Left lobe of liver (tissue), 2 donors: ENCODE measurements around the gene ACVR1B. TPM values are rescaled to one million over a fixed set of nuclear protein-coding genes. Genes with fewer than 3 reads are reported as not detected.
"Not testable (repeated sequence)": the region's sequence is repeated elsewhere in the genome, so short reads cannot be mapped to it uniquely, and the experiment has no call there.

Experiments
- ATAC-seq: fragments of 200-7000 bp; cut with Tn5 transposase; one replicate; pipeline ENCODE4 v1.9.1; 2020; ENCODE audit warnings: mild to moderate bottlenecking, moderate library complexity
- DNase-seq: peaks from one replicate; pipeline ENCODE4 v3.0.0-alpha.2; 2020; ENCODE audit warnings: low spot score
- total RNA-seq: library from RNA; stranded (reverse); gene quantifications from one replicate; pipeline ENCODE4 v1.2.1, GENCODE V29; 2021
- donor health status: DM: no; HTN: no; CAD: no; lungs with moderate emphysema.
- donor health status: DM: no; HTN: yes; CAD: no.

The ACVR1B gene
- total RNA-seq, 1 donor from 2014 or later: 28.0 TPM

DNA sequence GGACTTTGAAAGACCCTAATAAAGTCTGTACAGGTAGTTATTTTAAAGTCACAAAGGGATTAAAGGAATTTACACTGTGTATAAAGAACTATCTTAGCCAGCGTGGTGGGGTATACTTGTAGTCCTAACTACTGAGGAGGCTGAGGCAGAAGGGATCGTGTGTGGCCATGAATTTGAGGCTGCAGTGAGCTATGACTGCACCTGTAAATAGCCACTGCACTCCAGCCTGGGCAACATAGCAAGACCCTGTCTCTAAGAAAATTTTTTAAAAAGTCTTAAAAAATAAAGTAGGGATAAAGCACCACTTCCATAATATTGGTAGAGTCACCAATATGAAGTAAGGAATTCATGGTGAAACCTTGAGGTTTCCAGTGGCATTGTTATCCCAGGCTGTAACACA, 18.1 kb downstream of the ACVR1B start:
- ATAC-seq: no peak
- no peak for DNase-seq

GRCh38 chr12:51970904-51971646, 19.6 kb downstream of the ACVR1B start:
- ATAC-seq (peak; percentile 3), DNase-seq (peak; percentile 44)

DNA sequence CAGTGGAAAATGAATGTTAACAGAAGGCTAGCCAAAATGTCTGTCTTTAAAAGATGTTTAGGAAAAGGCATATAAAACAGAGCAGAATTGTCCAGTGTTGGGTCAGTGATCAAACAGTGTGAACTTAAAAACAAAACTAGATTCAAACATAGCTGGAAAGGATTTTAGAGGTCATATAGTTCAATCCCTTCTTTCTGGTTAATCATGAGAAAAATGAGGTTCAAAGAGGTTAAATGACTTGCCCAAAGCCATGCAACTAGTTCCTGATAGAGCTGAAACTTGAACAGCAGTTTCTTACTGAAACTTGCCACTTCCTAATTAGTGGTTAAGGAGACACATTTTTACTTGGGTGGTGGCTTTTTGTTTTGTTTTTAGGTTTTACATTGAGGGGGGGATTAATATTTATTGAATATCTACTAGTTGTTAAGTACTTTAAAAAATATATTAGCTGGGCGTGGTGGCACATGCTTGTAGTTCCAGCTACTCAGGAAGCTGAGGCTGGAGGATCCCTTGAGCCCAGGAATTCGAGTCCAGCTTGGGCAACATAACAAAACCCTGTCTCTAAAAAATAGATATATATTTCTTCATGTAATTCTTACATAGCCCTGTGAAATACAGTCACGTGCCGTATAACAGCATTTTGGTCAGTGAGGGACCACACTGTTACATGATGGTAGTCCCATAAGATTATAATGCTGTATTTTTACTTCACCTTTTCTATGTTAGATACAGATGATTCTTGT, 20.4 kb downstream of the ACVR1B start:
- peak; percentile 17 for ATAC-seq

DNA sequence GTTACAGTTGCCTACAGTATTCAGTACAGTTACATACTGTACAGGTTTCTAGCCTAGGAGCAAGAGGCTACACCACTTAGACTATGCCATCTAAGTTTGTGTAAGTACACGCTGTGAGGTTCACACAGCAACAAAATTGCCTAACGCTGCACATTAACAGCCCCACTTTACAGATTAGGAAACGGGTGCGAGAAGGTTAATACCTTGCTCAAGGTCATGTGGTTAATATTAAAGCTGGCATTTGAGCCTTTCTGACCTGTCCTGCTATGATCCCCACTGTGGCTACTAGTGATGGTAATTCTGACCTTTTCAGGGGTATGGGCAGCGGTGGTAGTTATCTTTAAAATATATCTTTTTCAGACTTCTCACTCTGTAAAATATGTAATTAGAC, 20.9 kb downstream of the ACVR1B start:
- ATAC-seq: peak; percentile 65
- peak; percentile 50 for DNase-seq

More for the DNA sequence above, 20.4 kb downstream of the ACVR1B start:
- DNase-seq: no peak

- ATAC-seq: peak; percentile 14
Measured at GRCh38 chr12:51972849-51973273, 21.4 kb downstream of the ACVR1B start.

GRCh38 chr12:51973560-51973959, 22.1 kb downstream of the ACVR1B start:
- DNase-seq (no peak), ATAC-seq (no peak)

More at GRCh38 chr12:51972849-51973273, 21.4 kb downstream of the ACVR1B start:
- peak; percentile 56 for DNase-seq

- no peak for ATAC-seq
- peak; percentile 16 for DNase-seq
Measured at GRCh38 chr12:51974646-51975045, 23.1 kb downstream of the ACVR1B start.

DNA sequence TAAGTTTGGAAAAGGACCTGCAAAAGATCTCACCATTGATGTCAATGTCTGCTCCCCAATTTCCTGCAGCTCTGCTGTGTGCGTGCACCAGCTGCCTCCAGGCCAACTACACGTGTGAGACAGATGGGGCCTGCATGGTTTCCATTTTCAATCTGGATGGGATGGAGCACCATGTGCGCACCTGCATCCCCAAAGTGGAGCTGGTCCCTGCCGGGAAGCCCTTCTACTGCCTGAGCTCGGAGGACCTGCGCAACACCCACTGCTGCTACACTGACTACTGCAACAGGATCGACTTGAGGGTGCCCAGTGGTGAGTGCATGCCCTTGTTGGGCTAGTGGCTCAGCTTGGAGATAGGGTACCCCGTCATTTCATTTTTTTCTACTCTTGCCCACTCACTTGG, 23.7 kb downstream of the ACVR1B start:
- no peak for DNase-seq

DNA sequence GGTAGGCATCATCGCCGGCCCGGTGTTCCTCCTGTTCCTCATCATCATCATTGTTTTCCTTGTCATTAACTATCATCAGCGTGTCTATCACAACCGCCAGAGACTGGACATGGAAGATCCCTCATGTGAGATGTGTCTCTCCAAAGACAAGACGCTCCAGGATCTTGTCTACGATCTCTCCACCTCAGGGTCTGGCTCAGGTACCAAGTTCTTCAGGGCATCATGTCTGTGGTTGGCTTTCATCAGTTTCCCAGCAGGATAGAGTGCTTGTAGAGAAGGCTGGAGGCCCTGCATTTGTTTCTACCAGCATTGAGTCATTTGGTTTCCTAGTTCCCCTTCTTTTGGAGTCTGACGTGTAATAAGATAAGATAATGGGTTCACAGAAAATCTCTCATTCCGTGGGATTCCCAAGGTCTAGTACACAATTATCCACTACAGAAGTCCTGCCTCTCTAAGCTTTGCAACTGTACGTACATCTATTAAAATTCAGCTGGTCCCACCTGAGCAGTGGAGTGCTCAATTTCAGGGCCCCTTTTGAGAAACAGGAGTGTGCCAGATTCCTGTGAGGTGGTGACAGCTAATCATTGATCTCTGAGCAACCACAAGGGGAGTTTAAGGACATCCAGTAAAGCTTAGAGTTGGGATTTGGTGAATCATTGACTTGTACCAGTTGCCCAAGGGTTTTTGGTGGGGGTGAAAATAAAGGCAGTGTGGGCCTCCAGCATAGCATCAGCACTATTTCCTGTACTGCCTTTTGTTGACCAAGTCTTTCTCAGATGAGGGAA, 25.1 kb downstream of the ACVR1B start:
- peak; percentile 68 for ATAC-seq

More for the DNA sequence above, 23.7 kb downstream of the ACVR1B start:
- ATAC-seq: no peak

DNA sequence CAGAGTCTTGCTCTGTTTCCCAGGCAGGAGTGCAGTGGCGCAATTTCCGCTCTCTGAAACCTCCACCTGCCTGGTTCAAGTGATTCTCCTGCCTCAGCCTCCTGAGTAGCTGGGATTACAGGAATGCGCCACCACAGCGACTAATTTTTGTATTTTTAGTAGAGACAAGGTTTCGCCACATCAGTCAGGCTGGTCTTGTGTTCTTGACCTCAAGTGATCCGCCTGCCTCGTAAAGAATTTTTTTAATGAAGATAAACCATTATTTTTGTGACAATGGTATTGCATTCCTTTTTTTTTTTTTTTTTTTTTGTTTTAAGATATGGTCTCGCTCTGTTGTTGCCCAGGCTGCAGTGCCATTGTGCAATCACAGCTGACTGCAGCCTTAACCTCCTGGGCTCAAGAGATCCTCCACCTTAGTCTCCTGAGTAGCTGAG, 25.8 kb downstream of the ACVR1B start:
- DNase-seq (no peak), ATAC-seq (no peak)

More for the DNA sequence above, 25.1 kb downstream of the ACVR1B start:
- DNase-seq: peak; percentile 70

GRCh38 chr12:51979306-51979705, 27.8 kb downstream of the ACVR1B start:
- not testable (repeated sequence) for DNase-seq, ATAC-seq

DNA sequence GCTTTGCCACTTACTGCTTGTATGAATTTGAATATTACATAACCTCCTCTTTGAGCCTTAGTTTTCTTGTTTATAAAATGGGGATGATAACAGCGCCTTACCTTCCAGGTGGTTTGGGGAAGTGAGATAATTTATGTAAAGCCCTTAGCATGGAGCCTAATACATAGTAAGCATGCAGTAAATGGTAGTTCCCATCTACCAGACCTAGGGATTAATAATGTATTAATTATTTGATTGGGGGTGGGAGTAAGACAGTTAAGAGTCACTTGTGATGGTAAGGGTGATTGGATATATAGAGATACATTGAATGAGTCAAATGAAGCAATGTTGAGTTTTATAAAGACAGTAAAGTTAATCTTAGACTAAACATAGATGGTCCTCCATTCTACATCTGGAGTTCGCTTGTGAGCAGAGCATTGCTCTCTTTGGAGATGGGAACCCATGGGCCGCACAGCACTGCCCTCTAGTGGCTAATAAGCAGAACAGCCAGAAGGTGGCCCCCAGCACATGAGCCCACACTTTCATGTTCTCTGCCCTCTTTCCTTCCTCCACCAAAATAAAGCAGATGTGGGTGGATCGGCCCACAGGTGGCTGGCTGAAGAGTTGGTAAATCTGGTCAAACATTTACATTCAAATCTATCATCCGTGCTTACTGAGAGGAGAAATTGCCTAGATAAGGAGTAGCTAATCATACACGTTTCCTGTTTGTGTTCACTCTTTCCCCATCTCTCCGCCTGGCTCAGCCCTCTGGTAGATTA, 28.7 kb downstream of the ACVR1B start:
- DNase-seq (peak; percentile 72), ATAC-seq (peak; percentile 88)

- ATAC-seq (no peak), DNase-seq (no peak)
Measured at GRCh38 chr12:51980809-51981127, 29.3 kb downstream of the ACVR1B start.

- no peak for DNase-seq
- ATAC-seq: no peak
Measured at GRCh38 chr12:51984657-51985056, 33.2 kb downstream of the ACVR1B start.

GRCh38 chr12:51985154-51985835, 33.8 kb downstream of the ACVR1B start:
- no peak for DNase-seq
- ATAC-seq: no peak

DNA sequence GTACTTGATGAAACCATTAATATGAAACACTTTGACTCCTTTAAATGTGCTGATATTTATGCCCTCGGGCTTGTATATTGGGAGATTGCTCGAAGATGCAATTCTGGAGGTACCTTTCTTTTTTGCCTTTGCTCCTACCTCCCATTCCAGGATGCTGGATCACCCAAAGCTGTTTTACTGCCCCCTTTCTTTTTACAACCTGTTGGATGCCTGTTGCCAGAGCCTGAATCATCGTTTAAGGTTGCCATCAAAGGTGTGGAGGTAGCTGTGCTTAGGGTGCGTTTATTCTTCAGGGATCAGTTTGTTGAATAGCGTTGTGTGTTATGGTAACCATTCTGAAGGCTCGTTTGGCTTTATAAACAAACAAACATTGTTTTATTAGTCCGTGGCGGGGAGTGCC, 35.3 kb downstream of the ACVR1B start:
- DNase-seq: no peak
- ATAC-seq: no peak

DNA sequence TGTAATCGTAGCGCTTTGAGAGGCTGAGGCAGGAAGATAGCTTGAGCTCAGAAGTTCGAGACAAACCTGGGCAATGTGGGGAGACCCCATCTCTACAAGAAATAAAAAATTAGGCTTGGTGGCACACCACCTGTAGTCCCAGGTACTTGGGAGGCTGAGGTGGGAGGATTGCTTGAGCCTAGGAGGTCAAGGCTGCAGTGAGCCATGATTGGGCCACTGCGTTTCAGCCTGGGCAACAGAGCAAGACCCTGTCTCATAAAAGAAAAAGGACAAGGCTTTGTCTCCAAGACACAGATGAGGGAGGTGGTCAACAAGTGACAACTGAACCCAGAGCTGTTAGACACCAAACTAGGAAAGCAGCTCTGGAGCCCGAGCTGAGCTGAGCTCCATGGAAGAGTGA, 40.7 kb downstream of the ACVR1B start:
- DNase-seq: no peak
- ATAC-seq: no peak

- DNase-seq (no peak), ATAC-seq (no peak)
Measured at GRCh38 chr12:51994539-51994820, 43.0 kb downstream of the ACVR1B start.

GRCh38 chr12:51994959-51995358, 43.5 kb downstream of the ACVR1B start:
- ATAC-seq (no peak), DNase-seq (no peak)

DNA sequence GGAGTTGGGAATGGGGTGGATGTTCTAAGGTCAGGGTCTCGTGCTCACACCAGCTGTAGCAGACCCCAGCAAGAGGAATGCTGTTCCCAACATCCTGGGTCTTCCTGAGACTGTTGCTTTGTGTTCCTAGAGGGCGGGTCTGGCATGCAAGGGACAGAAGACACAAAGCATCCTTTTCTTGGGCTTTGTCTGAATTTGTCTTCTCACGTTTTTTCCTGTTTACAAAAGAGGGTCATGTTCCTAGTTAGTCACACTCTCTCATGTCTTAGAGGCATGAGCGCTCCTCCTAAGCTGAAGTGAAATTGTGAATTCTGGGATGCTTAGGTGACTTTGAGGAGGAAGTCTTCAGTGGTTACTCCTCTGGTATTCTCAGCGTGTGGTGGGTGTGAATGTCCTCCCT, 45.6 kb downstream of the ACVR1B start:
- ATAC-seq (no peak), DNase-seq (no peak)
